RKO (cell line): Measurements from ENCODE around the gene INPP5J.
A peak's percentile ranks its signal among the peaks of the same experiment; 100 is the strongest.
"Not testable (repeated sequence)": the region's sequence is repeated elsewhere in the genome, so short reads cannot be mapped to it uniquely, and the experiment has no call there.

ENCODE experiments used
- DNase-seq: peaks from one replicate; pipeline ENCODE4 v3.0.0-alpha.2; 2016; ENCODE audit warnings: low spot score

INPP5J gene

DNA sequence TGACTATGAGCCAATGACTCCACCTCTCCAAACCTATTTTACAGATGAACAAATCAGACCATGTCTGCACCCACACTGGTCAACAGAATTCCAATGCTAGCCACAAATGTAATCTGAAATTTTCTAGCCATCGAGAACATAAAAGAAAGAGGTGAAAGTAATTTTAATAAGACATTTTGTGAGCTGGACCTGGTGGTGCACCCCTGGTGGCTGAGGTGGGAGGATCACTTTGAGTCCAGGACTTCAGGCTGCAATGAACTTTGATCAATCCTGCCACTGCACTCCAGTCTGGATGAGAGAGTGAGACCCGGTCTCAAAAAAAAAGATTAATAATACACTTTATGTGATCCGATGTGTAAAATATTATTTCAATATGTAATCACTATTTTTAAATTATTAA is 27.8 kb downstream of the INPP5J start:
- DNase-seq, result peak; percentile 31

DNA sequence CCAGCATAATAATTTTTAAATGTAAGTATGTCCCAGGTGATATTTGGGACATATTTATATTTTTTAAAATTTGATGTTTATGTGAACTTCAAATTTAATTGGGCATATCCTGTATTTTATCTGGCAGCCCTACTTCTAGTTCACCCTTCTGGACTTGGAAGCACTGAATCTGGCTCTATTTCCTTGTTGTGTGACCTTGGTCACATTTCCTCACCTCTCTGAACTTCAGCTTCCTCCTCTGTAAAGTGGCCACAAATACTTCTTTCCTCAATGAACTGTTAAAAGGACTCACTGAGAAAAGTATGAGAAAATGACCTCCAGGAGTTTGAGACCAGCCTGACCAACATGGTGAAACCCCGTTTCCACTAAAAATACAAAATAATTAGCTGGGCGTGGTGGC is 29.1 kb downstream of the INPP5J start:
- no peak for DNase-seq

DNA sequence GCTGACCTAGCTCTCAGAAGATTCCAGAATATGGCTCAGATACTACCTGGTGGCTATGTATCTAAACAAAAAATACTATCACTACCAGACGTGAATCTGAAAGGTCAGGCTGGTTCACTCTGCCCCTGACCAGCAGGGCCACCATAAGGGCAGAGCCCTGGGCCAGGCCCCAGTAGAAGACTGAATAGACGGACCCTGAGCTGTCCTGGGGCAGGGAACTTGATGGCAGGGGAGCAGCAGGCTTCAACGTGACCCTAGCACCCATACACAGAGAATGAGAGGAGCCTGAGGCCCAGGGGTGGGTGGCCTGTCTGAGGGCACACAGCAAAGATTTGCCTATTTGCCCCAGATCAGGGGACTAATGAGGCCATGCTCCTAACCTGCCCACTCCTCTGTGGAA is 30.6 kb downstream of the INPP5J start:
- no peak for DNase-seq

DNA sequence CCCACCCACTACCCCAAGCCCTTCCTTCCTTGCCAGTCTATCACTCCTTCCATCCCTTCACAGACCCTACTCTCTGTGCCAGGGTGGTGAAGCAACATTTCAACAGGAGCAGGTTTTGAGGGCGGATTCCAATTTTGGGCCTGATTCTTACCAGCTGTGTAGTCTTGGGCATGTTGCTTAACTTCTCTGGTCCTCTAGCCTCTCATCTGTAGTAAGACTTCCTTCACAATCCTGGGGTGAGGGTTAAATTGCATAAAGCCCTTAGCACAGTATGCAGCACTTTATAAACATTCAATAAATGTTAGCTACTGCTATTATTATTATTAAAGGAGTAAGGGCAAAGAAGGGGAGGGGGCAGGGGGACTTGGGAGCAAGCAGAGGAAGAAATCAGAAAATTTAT is 32.2 kb downstream of the INPP5J start:
- no peak for DNase-seq

DNA sequence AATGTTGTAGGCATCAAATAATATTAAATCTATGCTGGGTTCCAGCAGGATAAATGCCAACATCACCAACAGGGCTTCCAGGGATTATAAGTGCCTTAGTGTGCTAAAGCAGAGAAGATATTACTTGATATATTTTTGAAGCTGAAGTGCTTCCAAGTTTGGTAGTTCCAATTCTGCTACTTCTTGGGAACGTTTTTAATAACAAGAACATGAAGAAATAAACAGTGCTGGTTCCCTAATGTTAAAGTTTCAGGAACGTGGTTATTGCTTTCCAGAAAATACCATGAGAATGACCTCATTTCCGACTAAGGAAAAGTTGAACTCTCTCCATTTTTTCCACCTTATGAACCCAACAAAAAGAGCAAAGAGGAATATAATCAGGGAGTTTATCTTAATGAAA is 32.7 kb downstream of the INPP5J start:
- DNase-seq, result no peak

DNA sequence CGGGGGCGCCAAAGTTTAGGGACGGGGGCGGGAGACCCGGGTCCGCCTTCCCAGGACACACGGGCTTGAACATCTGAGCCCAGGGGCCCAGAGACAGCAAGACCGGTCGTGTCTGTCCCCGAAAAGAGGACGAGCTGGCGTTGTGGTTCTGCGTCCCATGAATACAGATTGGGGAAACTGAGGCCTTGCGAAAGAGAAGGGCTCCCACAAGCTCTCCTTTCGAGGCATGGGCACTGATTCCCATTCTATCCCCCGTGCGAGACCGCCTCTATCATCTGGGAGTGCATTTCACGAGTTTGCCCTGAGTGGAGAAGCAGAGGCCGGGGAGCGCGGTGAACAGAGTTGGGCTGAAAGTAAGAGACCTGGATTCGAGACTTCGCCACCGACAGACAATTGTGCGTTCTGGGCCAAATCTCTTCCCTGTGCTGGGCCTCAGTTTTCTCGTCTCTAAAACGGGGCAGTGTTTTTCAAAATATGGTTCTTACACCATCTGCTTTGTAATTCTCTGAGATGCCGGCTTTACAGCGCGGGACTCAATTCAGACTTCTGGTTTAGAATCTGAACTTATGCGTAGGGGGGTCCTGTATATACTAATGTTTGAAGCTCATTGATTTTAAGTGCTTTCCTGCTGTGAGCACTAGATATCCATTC is 37.7 kb downstream of the INPP5J start:
- peak; percentile 26 for DNase-seq

DNA sequence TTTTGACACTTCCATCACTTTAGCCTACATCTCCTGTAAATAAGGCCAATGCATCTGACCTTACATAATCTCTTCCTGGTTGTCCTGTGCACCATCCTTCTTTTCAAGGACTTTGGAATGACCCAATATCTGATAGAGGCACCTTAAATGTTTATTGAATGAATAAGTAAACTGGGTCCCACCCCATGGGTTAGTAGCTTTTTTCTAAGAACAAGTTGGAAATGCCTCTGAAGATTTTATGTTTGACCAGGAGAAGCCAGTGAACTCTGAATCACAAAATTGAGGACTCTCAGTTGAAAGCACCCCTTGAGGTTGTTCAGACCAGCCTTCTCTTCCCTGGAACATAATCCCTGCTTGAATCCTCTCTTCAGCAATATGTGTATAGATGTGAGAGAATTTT is 38.6 kb downstream of the INPP5J start:
- no peak for DNase-seq

DNA sequence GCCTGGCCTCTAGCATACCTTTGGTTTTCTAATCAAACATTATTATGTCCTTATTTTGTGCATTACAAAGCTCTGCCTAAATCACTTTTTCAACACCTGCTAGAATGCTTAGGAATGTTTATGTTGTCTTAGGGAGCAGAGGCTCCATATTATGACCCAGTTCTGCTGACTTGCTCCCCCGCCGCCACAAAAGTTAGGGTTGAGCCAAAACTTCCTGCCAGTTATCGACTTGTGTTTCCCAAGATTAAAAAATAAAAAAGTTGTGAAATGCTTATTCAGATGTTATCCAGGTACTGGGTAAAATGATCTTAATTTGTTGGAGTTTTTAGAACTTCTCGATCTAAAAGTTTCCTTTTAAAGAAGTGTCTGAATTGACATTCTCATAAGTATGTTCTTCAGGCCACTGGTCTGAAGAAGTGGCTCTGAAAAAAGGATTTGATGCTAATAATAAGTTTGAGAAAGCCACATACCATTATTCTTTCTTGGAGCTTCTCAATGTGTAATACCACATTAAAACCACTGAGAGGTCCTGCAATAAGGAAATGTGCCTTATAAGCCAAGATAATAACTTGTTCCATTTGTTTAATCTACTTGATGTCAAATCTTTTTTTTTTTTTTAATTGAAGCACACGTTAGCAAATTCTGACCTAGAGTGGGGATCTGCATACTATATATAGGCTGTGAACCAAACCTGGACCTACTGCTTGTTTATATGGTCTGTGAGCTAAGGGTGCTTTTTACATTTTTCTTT is 39.4 kb downstream of the INPP5J start:
- peak; percentile 46 for DNase-seq

DNA sequence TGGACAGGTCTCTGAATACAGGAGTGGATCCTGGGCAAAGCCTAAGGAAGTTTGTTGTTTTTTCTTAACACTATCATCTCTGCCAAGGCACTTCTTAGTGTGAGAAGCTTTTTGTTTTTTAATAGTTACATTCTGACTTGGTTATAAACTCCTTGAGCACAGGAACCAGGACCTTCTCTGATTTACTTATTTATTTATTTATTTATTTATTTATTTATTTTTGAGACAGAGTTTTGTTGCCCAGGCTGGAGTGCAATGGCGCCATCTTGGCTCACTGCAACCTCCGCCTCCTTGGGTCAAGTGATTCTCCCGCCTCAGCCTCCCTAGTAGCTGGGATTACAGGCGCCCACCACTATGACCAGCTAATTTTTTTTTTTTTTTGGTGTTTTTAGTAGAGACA is 48.2 kb downstream of the INPP5J start:
- no peak for DNase-seq

DNA sequence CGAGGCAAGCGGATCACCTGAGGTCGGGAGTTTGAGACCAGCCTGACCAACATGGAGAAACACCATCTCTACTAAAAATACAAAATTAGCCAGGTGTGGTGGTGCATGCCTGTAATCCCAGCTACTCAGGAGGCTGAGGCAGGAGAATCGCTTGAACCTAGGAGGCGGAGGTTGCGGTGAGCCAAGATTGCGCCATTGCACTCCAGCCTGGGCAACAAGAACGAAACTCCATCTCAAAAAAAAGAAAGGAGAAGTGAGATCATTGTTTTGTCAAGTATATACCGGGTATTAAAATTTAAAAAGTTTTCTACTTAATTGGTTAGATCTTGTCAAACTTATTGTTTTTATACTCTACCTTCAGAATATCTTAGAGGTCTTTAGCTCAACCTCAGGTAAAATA is 49.0 kb downstream of the INPP5J start:
- not testable (repeated sequence) for DNase-seq

DNA sequence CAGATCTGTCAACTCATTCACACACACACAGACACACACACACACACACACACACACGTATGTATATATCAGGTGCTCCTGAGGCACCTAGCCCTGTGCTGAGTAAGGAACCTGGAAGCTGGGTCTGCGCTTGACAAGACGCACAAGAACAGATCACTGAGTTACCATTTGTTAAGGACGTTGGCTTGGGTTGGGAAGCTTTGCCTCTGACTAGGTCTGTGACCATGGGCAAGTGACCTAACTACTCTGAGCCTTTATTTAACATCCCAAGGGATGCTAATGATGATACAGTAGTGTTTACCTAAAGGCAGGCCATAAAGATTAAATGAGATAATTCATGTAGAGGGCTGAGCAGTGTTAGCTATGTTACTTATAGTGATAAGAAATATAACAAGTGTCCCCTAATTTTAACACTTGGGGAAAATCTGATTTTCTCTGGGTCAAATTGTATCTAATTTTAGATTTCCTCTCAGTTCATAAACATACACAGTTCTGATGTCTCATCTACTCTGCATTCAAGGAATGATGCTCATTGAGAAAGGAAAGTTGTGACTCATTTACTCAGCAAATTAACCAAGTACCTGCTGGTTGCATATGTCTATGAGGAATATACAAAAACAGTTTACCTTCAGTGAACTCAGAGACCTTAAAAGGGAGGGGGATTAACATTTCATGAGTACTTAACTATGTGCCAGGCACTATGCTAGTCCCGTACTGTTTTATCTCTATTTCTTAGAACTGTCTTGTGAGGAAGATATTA is 50.8 kb downstream of the INPP5J start:
- peak; percentile 86 for DNase-seq

DNA sequence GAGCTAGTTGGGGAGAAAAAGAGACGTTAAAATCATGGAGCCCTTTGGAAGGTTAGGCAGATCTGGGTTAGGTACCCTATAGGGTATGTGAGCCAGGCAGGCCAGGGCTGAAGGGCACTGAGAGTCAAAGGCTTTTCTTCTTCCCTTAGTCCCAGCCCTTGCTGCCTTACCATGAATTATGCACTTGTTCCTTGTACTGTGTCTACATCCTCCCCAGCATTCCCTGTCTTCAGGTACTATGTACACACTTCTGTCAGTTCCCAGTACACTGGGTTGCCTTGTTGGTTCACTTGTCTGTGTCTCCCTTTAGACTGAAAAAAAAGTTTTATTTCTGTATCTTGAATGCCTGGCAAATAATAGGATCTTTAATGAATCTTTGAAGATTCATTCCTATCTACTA is 54.2 kb downstream of the INPP5J start:
- no peak for DNase-seq

DNA sequence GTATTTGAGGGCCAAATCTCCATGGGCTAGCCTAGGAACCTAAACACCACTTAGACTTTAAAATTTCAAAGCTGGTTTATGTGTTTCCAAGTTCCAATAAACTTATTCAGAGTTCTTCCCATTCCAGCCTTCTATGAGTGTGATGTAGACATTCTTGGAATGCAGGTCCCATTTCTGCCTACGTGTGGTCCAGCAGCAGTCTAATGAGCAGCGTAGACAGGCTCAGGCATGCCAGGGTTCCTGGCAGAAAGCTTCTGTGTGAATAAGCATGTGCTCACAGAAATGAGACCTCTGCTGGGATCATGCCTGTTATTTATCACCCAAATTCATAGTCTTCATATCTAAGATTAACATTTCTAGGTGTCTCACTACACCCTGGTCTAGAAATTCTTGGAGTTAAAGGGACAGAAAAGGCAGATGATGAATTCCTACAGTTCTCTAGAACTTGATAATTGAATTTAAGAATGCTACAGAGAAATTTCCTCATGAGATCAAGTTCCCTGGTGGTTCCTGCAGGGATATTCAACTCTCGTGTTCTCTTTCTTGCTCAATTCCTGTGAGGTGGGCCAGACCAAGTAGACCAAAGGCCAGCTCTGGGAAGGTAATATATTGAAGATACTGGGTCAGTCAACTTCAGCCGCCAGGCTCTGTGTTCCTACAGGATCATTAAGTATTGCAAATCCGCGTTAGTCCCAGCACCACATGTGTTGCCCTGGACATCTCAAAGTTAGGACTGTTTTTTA is 54.8 kb downstream of the INPP5J start:
- no peak for DNase-seq

DNA sequence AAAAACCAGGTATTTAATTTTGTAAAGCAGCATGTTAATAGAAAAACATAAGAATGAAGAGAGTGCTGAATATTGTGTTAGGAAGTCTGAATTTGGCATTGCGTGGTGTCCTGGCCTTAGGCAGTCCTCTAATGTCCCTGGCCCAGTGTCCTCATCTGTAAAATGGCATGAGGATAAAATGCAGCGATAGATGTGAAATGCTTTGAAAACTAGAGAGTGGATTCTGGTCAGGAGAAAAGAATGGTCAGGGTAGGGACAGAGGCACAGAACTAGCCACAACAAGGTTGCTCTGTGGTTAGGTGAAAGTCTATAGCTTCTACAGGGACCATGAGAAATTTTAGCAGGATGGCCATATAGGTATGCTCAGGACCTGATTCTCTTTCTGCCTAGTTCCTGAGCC is 56.1 kb downstream of the INPP5J start:
- no peak for DNase-seq

DNA sequence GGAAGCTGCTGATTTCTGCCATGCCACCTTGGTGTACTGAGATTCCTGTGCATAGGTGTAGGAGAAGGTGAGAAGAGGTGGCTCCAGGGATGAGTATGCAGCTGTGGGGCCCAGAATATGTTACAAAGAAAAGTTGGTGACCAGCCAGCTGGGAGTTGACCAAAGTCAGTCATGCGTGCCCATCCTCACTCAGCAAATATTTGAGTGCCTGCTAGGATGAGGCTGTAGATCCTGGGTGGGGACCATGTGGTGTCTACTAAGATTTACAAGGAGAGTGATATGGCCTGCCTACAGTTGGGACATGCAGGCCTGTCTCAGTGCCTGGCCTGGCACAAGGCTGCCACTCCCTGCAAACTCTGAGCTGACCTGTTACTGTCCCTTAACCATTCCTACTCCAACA is 56.6 kb downstream of the INPP5J start:
- no peak for DNase-seq

DNA sequence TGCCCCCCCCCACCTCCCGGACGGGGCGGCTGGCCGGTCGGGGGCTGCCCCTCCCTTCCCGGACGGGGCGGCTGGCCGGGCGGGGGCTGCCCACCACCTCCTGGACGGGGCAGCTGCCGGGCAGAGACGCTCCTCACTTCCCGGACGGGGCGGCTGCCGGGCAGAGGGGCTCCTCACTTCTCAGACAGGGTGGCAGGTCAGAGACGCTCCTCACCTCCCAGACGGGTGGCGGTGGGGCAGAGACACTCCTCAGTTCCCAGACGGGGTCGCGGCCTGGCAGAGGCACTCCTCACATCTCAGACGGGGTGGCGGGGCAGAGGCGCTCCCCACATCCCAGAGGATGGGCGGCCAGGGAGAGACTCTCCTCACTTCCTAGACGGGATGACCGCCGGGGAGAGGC is 61.2 kb downstream of the INPP5J start:
- no peak for DNase-seq
